GM21717 (cell line): ENCODE results near the gene ALDH1A2.

Experiments used
- ATAC-seq: cut with Tn5 transposase; IDR thresholded peaks from one replicate; pipeline ENCODE4 v1.9.1; 2021; ENCODE audit warnings: mild to moderate bottlenecking, moderate library complexity; ENCODE audit not compliant: unreplicated experiment

Gene ALDH1A2

DNA sequence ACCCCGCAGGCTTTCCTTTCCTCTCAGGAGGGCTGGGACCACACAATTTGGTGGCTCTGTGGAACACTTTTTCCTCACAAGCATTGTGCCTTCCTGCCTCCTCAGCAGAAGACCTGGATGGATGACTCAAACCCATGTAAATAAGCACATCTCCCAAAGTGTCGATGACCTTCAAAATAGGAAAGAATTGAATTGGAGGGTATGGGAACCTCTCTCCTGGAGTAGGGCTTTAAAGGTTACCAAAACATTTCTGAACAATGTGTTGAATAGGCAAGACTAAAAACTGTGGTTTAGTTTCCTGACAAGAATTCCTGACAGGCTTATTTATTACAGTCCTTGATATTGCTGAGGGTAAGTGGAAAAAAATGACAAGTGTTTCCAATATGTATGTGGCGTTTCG, 118.2 kb downstream of the ALDH1A2 start:
- no peak for ATAC-seq

DNA sequence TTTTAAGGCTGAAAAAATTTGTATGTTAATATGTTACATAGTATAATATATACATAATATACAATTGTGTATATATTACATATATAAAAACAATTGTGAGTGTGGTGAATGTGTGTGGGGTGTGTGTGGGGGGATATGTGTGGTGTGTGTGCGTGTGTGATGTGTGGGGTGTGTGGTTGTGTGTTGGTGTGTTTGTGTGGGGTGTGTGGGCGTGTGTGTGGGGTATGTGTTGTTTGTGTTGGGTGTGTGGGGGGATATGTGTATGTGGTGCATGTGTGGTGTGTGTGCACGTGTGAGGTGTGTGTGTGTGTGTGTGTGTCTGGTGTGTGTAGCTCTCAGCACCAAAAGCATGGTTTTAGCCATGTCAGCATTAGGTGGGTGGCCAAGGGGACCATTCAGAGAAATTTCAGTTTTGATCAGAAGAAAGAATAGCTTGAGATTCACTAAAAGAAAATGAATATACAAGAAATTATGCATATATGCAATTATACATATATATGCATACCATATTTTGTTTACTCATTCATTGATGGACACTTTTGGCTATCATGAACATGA, 118.9 kb downstream of the ALDH1A2 start:
- ATAC-seq = no peak

DNA sequence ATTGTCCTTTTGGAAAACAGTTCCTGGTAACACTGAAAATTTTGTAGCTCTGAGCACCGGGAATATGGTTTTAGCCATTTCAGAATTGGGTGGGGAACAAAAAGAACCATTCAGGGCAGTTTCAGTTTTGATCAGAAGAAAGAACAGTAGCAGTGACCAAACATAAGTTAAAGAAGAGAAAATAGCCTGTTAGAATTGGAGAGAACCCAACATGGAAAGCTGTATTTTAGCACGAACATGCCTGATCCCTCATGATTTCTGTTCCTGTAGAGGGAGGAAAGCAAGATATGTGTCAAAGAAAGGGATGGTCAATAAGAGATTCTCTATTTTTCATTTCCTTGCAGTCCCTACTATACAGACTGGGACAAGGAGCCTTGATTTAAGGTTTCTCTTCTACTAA, 119.9 kb downstream of the ALDH1A2 start:
- ATAC-seq = no peak

DNA sequence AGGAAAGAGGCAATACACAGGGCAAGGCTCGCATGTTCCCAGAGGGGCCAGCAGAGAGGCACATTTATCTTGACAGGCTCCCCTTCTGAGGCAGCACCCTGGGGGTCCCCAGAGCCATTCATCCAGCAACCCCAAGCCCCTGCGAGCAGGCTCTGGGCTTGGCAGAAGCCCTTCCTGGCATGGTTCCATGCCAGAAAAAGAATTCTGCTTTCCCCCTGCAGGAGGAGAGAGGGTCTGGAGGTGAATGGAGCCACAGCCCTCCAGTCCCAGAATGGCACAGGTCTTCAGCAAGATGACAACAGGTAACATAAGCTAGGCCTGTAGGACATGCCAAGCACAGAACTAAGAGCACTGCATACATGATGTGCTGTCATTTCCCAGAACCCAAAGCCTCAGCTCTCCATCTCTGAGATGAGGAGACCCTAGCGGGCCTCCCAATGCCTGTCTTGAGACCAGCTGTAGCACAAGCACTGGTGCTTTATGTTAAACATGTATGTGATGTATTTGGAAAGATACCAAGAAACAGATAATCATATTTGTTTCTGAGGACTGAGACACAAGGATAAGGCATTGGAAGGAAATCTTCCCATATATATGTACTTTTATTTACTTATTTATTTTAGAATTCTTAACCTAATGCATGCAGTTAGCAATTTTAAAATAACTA, 121.6 kb downstream of the ALDH1A2 start:
- ATAC-seq = no peak

DNA sequence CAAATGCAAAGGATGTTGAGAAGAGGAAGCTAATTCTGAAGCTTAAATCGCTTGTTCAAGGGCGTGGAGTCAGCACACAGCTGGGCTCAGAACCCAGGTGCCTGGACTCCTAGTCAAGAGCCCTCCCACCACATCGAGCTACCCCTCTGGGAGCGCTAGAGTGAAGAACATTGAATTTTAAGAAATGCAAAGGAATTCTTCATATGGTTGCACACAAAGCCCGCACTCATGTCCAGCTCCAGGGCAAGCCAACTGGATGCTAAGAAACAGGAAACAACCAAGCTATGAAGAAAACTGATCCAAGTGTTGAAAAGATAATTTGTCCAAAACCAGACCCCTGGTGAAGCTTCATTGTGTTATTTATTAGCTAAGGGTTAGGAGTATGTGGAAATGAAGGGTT, 122.3 kb downstream of the ALDH1A2 start:
- no peak for ATAC-seq

DNA sequence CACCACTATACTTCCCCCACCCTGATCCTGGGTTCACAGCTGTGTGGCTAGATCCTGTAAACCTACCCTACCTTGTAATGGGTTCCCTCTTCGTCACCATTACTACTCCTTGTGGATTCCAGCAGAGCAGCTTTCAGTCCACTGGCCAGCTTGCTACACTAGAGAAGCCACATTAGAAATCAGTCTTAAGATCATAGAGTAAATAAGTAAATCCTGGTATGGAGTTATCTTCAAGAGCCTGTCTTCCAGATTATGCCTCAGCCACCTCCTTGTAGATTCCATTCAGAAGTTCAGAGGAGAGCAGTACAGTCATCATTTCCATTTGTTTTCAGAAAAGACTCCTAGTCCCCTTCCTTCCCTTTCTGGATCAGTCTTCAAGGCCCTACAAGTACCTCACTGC, 123.7 kb downstream of the ALDH1A2 start:
- no peak for ATAC-seq

DNA sequence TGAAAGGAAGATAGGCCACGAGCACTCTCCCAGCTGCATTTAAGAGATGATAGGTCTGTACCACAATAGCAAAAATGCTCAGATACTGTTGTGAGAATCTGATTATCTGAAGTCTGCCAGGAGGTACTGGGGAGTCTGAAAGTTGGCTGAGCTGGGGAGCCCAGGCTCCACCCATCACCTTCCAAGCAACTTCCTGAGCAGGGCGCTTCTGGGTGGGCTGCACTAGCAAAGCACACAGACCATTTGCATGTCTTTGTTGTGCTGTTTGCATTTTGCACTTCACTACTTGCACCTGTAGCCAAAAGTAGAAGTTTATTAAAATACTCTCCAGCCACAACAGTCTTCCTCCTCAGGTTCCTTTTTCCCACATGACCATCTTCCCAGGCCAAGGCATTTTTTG, 133.2 kb downstream of the ALDH1A2 start:
- ATAC-seq = no peak

DNA sequence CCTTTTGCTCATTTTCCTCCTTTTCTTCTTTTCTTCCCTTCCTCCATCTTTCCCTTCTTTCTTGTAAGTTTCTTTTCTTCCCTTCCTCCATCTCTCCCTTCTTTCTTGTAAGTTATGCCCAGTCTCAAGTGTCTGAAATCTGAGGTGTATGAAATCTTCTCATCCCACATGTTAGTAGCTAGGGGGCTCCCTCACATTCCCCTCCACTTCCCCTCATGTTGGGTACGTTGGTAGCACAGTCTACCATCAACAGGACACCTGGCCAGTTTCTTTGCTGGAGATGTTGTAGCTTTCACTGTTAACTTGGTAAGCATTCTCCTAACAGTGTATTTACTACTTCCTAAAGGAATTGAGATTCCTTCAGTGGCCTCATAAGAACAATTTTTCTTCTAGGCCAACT, 133.9 kb downstream of the ALDH1A2 start:
- no peak for ATAC-seq

DNA sequence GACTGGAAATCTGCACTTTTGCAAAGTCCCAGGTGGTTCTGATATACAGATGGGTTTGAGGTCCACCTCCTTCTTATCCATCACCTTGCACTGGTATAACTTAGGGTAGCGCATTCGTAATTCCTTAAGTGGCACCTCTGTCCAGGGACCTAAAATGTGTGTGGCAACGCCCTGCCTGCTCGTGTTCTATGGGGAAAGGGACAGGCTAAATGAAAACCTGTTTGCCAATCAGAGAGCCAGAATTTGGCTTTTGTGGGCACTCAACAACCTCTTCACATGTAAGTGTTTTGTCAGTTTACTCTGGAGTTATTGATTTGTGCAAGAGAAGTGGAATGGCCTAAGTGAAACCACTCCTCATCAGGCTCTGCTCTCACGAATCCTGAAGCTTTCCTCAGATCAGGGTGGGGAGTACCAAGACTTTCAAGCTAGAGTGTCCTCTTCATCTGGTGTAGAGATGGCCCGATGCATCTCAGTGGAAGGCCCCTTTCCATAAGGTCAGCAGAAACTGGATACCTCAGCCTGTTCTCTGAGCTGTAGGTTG, 138.3 kb downstream of the ALDH1A2 start:
- no peak for ATAC-seq

DNA sequence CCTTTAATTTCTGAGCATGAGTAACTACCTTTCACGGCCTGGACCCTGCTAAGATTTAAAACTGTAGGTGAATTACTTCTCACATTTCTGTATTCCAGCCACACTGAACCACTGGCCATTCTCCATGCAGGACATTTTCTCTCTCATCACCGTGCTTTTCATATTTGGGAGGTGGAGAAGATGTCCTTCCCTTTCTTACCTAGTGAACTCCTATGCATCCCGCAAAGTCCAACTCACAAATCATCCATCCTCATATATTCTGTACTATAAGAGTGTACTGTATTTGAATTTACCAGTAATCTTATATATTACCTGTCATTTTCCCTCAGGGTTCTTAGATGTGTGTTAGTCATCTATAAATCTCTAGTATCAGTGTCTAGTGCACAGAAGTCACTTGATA, 139.9 kb downstream of the ALDH1A2 start:
- no peak for ATAC-seq

DNA sequence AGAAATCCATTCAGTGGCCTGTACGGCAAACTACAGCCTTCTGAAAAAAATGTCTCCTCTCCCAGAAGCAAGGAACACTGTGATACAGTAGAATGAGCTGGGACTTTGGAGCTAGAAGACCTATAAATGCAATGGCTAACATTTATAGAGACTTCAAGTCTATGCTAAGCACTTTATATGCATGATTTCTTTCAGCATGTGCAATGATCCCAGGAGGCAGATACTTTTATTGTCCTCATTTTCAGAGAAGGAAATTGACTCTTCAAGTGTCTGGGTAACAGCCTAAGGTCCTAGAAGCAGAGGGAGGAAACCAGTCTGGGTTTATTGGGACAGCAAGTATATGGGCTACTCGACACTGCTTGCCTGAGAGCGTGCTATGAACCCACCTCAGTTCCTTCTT, 140.9 kb downstream of the ALDH1A2 start:
- ATAC-seq = no peak

DNA sequence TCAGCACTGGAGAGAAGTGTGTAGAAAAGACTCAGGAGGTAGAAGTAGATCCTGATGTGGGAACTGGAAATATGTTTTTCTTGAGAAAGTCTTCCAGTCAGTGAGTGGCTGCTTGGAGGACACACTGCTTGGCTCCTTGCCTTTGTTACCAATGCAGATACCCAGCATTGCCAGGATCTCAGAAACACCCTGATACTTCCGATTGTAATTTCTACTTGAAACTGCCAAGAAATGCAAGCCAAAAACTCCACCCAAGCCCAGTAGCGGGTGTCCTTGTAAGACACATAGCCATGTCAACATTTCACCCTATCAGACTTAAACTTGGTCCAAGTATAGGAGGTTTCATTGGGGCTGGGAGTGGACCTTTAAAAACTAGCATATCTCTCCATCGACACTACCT, 141.8 kb downstream of the ALDH1A2 start:
- no peak for ATAC-seq

DNA sequence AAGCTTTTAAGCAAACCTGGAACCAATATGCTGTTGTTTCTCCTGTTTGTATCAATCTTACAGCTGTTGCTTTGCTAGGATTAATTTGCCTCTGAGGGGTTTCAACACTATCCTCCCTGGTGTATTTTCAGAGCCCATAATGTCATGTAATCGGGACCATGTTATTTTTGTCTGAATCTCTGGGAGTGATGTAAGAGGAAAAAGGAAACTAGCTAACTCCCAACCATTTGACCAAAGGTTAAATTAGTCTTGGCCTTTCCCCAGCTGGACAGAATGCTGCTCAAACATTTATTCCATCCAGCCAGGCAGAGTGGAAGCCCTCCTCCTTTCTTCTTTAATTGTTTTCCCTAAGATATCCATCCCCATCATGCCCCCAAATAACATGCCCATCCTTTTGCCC, 142.2 kb downstream of the ALDH1A2 start:
- no peak for ATAC-seq

DNA sequence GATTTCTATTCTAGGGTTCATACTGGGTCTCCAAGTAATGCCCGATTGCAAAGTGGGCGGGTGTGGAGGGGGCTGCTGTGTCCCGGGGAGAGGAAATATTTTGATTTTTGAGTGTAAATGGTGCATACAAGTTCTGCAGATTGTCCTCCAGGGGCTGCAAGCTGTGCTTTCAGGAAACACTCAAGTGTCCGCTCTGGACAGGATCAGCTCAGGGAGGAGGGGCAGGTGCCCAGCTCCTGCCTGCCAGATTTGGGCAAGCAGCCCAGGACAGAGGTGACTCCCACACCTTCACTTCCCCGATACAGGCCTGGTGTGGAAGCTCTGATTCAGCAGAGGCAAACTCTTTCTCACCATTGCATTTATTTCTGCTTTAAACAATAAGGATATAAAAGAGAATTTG, 142.7 kb downstream of the ALDH1A2 start:
- no peak for ATAC-seq

DNA sequence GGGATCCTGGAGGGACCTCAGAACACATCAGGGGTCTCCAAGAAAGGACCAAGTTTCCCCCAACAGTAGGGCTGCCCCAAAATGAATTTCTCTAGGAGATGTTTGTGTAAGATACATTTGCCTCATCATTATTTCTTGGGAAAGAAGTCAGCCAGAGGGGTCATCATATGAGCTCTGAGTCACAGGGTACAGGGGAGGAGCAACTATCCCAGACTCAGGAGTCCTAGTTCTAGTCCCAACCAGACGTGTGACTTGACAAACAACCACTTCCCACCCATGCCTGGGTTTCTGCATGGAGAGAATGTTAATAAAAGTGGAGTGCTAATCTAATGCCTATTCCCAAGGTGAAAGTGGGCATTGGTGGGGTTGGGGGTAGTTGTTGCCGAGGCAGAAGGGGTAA, 144.1 kb downstream of the ALDH1A2 start:
- no peak for ATAC-seq

DNA sequence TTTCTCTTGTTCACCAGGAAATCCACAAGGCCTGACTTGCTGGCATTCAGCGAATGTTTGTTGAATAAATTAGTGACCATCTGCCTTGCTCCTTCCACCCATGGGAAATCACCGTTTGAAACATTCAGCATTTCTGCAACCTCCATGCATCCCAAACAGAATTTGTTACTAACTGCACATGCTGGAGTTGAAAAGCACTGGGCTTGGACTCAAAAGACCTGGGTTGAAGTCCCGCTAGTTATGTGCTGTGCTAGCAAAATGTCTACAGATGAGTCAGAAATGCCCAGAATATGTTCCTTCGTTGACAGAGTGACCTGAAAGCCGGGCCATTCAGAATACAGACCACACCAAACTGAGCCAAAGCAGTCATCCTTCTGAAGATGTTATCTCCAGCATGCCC, 144.6 kb downstream of the ALDH1A2 start:
- ATAC-seq = no peak

DNA sequence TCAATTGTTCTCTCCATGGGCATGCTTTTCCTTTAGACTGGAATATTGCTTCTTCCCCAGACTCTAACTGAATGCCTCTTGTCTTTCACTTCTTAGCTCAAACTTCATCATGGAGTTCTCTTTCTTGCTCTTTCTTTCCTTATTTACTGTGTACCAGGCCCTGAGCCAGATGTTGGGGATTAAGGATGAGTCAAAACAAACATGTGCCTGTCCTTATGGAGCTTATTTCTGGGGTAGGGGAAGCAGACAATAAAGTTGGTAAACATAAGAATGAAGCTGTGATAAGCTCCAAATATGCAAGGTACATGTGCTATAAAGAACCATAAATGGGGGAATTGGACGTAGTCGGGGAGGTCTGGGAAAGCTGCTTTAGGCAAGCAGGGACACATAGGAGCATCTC, 145.8 kb downstream of the ALDH1A2 start:
- no peak for ATAC-seq

DNA sequence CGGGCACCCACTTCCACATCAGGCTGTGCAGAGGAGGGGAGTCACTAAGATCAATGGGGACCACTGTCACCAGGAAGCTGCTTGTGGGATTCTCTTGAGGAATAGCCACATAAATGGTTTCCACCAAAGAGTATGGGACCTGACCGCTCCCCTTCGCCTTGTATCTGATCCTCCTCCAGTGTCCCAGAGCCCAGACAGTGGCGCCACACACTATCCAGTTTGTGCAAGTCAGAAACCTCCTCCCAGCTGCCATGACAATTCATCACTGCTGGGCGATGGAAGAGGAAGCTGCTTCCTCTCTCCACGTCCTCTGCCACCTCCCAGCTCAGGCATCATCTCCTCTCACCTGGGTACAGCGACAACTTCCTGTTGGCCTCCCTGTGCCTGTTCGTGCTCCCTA, 147.5 kb downstream of the ALDH1A2 start:
- ATAC-seq = no peak

DNA sequence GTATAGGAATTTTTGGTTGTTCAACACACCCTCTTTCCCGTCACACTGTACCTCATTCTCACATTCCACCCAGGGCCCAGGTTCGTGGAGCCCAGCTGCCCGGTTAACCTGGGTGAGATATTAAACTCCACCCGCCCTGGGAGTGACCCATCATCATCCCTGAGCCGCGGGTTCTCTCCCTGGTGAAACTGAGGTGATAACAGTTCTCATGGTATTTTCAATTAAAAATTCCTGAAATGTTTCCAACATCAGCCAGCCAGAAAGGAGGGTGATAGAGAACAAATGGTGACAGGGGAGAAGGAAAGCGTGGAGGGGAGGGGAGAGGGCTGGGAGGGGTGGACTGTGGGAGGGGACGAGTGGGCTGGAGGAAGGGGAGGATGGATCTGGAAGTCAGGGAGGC, 148.8 kb downstream of the ALDH1A2 start:
- ATAC-seq = no peak

DNA sequence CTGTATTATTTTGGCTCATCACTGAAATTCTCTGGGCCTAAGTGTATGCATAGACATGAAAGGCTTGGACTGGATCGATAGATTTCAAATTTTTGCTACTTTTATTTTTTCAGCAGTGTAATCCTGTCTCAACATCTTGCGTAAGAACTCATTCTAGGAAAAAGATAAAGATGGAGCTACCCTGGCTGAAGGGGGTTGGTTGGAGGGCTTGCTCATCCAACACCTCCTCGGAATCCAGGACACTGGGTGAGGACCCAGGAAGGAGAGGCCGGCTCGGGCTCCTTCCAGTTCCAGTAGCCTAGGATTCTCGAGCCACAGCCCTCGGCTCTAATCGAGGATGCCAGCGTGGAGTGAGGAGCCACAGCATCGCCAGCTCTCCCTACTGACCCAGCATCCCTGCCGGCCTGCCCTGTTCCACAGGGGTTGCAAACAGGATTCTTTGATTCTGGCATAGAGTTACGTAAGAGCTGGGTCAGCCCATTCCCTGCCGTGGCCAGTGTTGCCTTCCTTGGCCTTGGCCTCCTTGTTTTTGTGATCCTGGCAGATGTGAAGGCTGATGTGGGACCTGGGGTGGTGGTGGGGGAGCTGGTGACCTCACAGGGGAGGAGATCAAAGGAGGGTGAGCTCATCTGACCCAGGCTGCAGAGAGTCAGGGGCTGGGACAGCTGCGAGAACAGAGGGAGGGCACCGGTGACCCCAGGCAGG, 149.5 kb downstream of the ALDH1A2 start:
- ATAC-seq = no peak

DNA sequence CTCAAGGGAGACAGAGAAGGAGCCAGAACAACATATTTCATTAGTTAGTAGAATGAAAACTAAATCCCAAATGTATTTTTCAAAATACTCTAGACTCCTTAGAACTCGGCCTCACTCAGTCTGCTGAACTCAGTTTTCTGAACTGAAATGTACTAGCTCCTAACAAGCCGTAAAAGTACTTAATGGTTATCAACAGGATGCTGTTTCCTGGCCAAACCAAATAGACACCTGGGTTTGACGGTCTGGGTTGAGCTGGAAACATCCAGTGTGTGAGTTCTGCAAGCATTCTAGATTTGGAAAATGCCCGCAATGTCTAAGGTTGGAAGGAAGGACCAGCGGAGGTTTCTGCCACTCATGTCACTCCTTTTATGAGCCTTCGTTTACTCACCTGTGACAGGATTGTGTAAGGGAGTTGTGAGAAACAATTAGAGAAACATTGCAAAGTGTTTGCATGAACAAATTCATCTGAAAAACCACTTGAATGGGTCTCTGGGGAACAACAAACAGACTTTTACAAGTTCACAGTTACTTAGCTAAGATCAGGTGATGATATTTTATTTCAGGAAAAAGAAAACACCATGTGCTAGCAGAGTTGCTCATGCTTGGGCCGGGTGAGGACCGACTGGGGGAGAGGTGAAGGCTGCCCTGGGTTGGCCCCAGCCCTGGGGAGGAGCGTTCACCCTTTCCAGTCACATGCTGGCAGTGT, 151.0 kb downstream of the ALDH1A2 start:
- ATAC-seq = no peak

DNA sequence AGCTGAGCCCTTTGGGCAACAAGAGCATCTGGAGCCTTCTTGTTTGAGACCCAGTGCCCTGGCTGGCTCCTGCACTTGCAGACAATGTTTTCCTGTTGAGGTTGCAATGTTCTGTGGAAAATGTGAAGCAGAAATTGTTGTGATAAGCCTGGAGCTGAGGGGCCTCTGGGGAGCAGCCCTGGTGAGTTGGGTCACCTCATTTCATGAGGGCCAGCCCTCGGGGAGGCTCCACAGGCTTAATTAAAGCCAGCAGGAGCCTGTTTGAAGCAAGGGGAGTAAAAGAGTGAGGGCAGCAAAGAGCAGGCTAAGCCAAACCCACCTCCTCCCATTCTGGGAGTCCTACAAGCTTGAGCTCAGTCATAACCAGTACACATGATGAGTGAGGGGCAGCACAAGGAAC, 154.3 kb downstream of the ALDH1A2 start:
- ATAC-seq = no peak
